HEK293 (cell line): ENCODE measurements around the gene LMF1.
A peak's percentile ranks its signal among the peaks of the same experiment; 100 is the strongest.

Experiments used
- CTCF ChIA-PET: fragments of 350-600 bp; formaldehyde crosslinking; extraction: SDS; loops from one replicate; lab custom pipeline; 2021; ENCODE audit warnings: antibody characterized with exemption; lab: Yijun Ruan, JAX
- POLR2A ChIA-PET: fragments of 300-600 bp; formaldehyde crosslinking; extraction: SDS; loops from one replicate; lab custom pipeline; 2020; ENCODE audit warnings: antibody characterized with exemption, inconsistent platforms; lab: Yijun Ruan, JAX
- H3K27ac ChIP-seq: fragments of 200-500 bp; sonication (Bioruptor generic); 2 replicates; pipeline ENCODE4 v1.5.1; 2014; ENCODE audit warnings: low read depth, low read length, control low read depth, inconsistent platforms; ENCODE audit errors: extremely low read depth
- H3K36me3 ChIP-seq, 2 experiments: fragments of 200-500 bp in 1 of 2; sonication (Bioruptor generic) in 1 of 2; 1 replicate in 1 of 2; 2 replicates in 1 of 2; pipeline ENCODE4 v1.5.1; 2014 to 2017; ENCODE audit warnings: inconsistent platforms in 2 of 2, low read length in 2 of 2; ENCODE audit not compliant: control insufficient read depth in 2 of 2, insufficient read depth in 1 of 2
- H3K4me1 ChIP-seq: fragments of 200-500 bp; sonication (Bioruptor generic); 2 replicates; pipeline ENCODE4 v1.5.1; 2014; ENCODE audit warnings: mild to moderate bottlenecking, low read length, inconsistent platforms; ENCODE audit not compliant: control insufficient read depth, insufficient read depth
- H3K4me3 ChIP-seq: 2 replicates; pipeline ENCODE4 v1.5.1; 2011; ENCODE audit warnings: low read depth, mild to moderate bottlenecking, control low read depth, low read length, moderate library complexity
- H3K9me3 ChIP-seq: fragments of 200-500 bp; sonication (Bioruptor generic); 2 replicates; pipeline ENCODE4 v1.5.1; 2014; ENCODE audit warnings: low read depth, low read length, inconsistent platforms; ENCODE audit not compliant: control insufficient read depth, insufficient read depth
- BCL6B ChIP-seq: fragments of 450-650 bp; formaldehyde crosslinking; IDR thresholded peaks from 2 replicates; pipeline ENCODE4 v1.5.1; 2017; ENCODE audit warnings: missing biosample characterization, missing genetic modification characterization
- KLF16 ChIP-seq: fragments of 450-650 bp; formaldehyde crosslinking; IDR thresholded peaks from 2 replicates; pipeline ENCODE4 v1.5.1; 2017; ENCODE audit warnings: missing biosample characterization, missing genetic modification characterization
- PATZ1 ChIP-seq: fragments of 450-650 bp; formaldehyde crosslinking; IDR thresholded peaks from 2 replicates; pipeline ENCODE4 v1.5.1; 2016; ENCODE audit warnings: missing biosample characterization, missing genetic modification characterization
- PRDM4 ChIP-seq: fragments of 450-650 bp; formaldehyde crosslinking; IDR thresholded peaks from 2 replicates; pipeline ENCODE4 v1.5.1; 2017; ENCODE audit warnings: missing biosample characterization, missing genetic modification characterization
- REST ChIP-seq: fragments of 450-650 bp; formaldehyde crosslinking; IDR thresholded peaks from 2 replicates; pipeline ENCODE4 v1.5.1; 2016; ENCODE audit warnings: missing biosample characterization, missing genetic modification characterization
- YY2 ChIP-seq: fragments of 450-650 bp; formaldehyde crosslinking; IDR thresholded peaks from 2 replicates; pipeline ENCODE4 v1.5.1; 2016; ENCODE audit warnings: missing biosample characterization, missing genetic modification characterization
- ZBTB6 ChIP-seq: fragments of 450-650 bp; formaldehyde crosslinking; IDR thresholded peaks from 2 replicates; pipeline ENCODE4 v1.5.1; 2017; ENCODE audit warnings: missing biosample characterization, missing genetic modification characterization
- ZIC2 ChIP-seq: fragments of 450-650 bp; formaldehyde crosslinking; IDR thresholded peaks from 2 replicates; pipeline ENCODE4 v1.5.1; 2016; ENCODE audit warnings: missing biosample characterization, missing genetic modification characterization
- ZNF112 ChIP-seq: fragments of 450-650 bp; formaldehyde crosslinking; IDR thresholded peaks from 2 replicates; pipeline ENCODE4 v1.5.0; 2017; ENCODE audit warnings: missing biosample characterization, missing genetic modification characterization
- ZNF133 ChIP-seq: fragments of 450-650 bp; formaldehyde crosslinking; IDR thresholded peaks from 2 replicates; pipeline ENCODE4 v1.5.1; 2016; ENCODE audit warnings: missing biosample characterization, missing genetic modification characterization
- ZNF221 ChIP-seq: fragments of 450-650 bp; formaldehyde crosslinking; IDR thresholded peaks from 2 replicates; pipeline ENCODE4 v1.5.1; 2017; ENCODE audit warnings: missing biosample characterization, missing genetic modification characterization, borderline replicate concordance
- ZNF580 ChIP-seq: fragments of 450-650 bp; formaldehyde crosslinking; IDR thresholded peaks from 2 replicates; pipeline ENCODE4 v1.5.1; 2016; ENCODE audit warnings: missing biosample characterization, missing genetic modification characterization

The LMF1 gene

GRCh38 chr16:825341-826061 is 145.3 kb downstream of the LMF1 start (continued):
- TF ChIP-seq ZNF112 (no peak), ZIC2 (peak; percentile 22; the same call in 1 of the 2 replicates), ZBTB6 (tag by site-specific recombination) (peak; percentile 34; the same call in 1 of the 2 replicates), KLF16 (no peak), ZNF133 (no peak), BCL6B (tag by site-specific recombination) (no peak), PATZ1 (tag by site-specific recombination) (no peak), ZNF580 (tag by site-specific recombination) (no peak), PRDM4 (tag by site-specific recombination) (no peak), YY2 (tag by site-specific recombination) (no peak), REST (tag by site-specific recombination) (no peak)

- no peak for TF ChIP-seq ZNF221 (tag by site-specific recombination)
- Histone ChIP-seq H3K4me1 (peaks cover 4% of the 10 kb centered on the region; the same call in 1 of the 2 replicates), H3K36me3 (no peaks in the 10 kb centered on the region), H3K27ac (no peak overlapping the region), H3K9me3 (no peaks in the 10 kb centered on the region), H3K4me3 (no peak overlapping the region)
- POLR2A ChIA-PET = no interaction called here
- CTCF ChIA-PET = no interaction called here
Observed at GRCh38 chr16:824601-825000, 146.2 kb downstream of the LMF1 start.
